Retina (tissue), 1 donor: ENCODE measurements around the gene MAP2K5.

Experiments used
- DNase-seq: peaks from one replicate; pipeline ENCODE4 v3.0.0-alpha.2; 2016

Gene MAP2K5

GRCh38 chr15:67813104-67813634 is 270.7 kb downstream of the MAP2K5 start:
- DNase-seq: no peak

DNA sequence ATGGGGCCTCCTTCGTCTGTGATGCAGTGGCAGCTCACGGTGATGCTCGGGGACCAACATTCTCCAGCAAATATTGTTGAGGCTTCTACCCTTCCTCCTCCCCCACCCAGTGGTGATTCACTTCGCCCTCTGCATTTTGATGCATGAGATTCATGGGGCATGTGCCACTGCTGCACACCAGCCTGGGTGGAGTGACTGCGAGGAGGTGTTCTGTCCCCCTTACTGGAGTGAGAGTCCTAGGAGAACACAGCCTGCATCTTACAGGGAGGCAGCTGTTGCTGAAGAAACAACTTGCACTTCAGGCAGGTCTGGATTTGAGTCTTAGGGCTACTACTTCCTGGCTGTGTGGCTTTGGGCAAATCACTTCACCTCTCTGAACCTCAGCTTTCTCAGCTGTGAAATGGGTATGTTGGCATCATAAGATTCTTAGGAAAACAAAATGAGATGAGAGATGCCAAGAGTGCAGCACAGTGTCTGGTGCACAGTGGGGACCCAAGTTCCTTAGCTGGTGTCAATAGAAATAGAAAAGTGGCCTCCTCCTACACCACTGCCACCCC is 272.6 kb downstream of the MAP2K5 start:
- DNase-seq: no peak

DNA sequence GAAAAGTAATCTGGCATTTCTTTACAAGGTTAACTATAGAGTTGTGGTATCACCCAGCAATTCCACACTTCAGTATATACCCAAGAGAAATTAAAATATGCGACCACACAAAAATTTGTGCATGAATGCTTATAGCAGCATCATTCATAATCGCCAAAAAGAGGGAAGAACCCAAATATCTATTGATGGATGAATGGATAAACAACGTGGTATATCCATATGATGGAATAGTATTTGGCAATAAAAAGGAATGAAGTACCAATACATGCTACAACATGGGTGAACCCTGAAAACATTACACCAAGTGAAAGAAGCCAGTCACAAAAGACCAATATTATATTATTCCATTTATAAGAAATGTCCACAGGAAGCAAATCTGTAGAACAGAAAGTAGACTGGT is 274.2 kb downstream of the MAP2K5 start:
- DNase-seq: no peak

GRCh38 chr15:67818464-67818863 is 276.0 kb downstream of the MAP2K5 start:
- DNase-seq: no peak

GRCh38 chr15:67819636-67820035 is 277.1 kb downstream of the MAP2K5 start:
- DNase-seq: peak; percentile 43

DNA sequence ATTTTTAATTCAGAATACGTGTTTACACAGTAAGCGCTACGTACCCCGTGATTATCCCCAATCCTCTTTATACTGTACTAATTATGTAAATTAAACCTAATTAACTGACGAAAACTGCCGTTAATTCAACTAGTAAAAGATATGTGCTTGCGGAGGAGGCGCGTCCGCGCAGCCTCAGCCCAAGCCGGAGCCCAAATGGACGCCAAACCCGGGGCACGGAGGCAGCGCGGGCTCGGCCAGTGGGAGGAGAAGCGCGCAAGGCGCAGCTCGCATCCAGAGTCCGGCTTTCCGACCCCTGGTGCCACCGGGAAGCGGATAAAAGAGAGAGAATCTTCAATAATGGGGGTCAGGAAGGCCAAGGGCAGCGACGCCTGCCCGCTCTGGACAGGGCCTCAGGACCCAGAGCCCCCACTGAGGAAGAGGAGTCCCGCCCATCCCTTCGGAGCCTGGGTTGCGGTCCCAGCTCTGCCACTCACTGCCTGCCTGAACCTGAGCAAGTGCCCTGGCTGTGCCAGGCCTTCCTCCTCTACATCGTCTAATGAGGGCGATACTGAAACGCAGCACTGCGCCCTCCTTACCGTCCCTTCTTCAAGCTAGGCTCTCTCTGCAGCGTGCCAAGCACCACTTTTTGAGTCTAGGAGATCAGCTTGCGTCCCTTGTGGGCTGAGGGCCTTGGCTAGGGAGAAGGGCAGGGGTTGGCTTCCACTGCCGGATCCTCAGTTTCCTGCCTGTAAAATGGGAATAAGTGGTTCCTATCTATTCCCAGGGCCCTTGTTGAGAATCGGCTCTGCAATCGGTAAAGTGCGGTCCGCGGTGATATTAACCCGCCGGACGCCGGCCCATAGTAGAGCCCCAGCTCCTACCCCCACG is 277.9 kb downstream of the MAP2K5 start:
- DNase-seq: peak; percentile 65

- peak; percentile 75 for DNase-seq
These were observed 278.7 kb downstream of the MAP2K5 start for GRCh38 chr15:67820992-67821783.

DNA sequence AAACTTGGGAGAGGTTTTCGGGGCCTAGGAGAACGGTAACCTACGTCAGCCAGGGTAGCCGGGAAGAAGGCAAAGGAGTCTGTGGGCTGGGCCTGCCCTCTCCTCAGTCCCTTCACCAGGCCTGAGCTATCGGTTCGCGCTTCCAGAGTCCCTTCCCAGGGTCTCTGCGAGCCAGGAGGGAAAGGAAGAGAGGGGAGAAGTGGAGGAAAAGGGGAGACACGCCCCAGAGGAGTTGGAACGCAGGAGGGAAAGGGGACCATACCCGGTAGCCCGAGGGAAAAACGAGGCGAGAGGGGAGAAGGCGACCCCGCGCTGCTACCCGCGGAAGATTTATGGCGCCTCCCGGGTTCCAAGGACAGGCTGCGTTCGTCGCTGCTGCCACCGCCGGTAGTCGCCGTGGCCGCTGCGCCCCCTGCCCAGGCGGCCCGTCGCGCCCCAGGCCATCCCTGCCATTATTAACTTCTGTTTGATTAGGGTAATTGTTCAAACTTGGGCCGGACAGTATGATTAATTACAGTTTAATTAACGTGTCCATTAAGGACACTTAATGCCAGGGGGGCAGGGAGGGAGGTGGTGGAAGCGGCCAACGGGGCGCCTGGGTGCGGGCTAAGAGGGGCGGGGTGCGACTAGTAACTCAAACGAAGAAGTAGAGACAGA is 279.4 kb downstream of the MAP2K5 start:
- peak; percentile 73 for DNase-seq

GRCh38 chr15:67822537-67823313 is 280.2 kb downstream of the MAP2K5 start:
- DNase-seq: peak; percentile 40

DNA sequence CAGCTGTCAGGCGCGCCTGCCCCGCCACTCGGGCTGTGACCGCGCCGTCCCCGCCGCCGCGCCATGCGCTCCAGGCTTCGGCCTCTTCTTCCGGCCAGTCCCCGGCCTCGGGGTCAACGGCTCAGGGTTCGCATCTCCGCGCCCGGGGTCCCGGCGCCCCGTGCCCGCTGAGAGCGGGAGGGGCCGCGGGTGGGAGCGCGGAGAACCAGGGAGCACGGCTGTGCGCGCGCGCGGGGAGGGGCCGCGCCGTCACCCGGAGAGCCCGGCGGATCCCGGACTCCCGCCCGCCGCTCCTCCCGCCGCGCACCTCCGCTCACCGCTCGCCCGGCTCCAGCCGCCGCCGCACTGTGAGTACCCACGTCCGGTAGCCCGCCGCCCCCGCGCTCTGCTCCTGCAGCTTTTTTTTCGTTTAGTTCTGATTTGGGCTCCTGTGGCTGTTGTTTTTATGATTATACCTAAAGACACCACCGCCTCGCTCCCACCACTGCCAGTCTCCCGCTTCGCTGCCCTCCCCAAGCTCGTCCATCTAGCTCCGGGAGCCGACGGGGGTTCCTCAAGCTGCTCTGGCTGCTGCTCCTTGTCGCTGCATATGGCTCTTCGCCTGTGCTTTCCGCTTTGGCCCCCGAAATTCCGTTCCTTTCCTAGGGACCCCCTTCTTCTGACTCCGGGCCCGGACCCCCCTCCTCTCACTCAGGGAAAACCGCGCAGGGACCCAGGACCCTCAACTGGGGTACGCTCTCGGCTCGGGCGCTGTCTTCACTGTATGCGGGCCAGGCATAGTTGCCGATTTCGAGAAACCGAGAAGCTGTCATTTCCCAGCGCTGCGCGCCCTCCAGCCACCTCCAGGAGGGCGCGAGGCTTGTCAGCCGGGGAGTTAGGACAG is 281.1 kb downstream of the MAP2K5 start:
- DNase-seq: peak; percentile 74

GRCh38 chr15:67824197-67824968 is 281.9 kb downstream of the MAP2K5 start:
- DNase-seq: peak; percentile 54

DNA sequence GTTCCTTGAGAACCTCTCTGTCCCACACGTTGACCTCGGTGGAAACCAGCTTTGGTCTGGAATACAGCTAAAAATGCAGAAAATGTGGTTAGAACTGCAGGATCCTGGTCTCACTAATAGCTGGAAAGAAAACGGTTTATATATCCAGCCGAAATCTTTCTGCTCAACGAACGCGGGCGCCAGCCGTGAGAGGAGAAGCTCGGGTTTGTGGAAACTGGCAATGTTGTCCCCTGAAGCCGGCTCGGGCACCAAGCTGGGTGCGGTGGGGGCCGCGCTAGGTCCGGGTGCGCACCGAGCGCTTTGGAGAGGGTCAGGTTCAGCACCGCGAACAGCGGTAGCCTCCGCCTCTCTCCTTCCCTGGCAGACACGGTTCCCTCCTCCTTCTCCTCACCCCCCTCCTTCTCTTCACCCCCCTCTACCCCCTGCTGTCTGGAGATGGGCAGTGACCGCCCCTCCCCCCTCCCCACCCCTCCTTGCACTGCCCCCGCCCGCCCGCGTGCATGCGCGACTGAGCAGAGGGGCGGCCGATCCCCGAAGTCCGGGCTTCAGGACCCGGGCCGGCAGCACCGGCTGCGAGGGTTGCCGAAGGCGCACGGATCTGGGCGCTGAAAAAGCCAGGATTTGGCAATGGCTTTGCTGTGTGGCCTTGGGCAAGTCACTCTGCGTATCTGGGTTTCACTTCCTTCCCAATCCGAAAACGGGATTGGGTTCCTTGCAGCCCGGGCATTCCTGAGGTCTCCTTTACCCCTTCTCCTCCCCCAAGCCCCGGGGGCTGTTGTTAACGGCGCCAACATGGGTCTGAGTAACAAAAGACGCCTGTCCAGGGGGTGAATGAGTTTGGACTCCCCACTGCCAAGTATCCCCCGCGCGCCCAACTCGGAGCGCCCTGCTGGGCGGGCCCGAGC is 282.7 kb downstream of the MAP2K5 start, which contains the start of gene SKOR1:
TSS of gene SKOR1 (plus strand) at position 534 of the 905 bp plus-strand sequence. CDS start at position 628, 94 bp downstream.
- DNase-seq: peak; percentile 69

GRCh38 chr15:67825881-67826716 is 283.6 kb downstream of the MAP2K5 start:
- DNase-seq: peak; percentile 77

GRCh38 chr15:67826717-67827561 is 284.4 kb downstream of the MAP2K5 start:
- peak; percentile 32 for DNase-seq

DNA sequence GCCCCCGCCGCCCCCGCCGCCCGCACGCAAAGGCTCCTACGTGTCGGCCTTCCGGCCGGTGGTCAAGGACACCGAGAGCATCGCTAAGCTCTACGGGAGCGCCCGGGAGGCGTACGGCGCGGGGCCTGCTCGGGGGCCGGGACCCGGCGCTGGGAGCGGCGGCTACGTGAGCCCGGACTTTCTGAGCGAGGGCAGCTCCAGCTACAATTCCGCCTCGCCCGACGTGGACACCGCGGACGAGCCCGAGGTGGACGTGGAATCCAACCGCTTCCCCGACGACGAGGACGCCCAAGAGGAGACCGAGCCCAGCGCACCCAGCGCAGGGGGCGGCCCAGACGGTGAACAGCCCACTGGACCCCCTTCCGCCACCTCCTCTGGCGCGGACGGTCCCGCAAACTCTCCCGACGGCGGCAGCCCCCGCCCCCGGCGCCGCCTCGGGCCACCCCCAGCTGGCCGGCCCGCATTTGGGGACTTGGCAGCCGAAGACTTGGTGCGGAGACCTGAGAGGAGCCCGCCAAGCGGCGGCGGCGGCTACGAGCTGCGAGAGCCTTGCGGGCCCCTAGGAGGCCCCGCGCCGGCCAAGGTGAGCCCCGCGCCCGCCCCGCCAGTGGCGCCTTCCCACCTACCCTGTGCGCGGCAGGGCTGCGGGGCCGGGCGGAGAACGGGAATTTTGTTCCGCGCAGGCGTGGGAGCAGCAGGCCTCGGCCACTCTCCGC is 285.2 kb downstream of the MAP2K5 start:
- peak; percentile 60 for DNase-seq
